IMR-90 (cell line): ENCODE results near the gene RGP1. TPM values are rescaled to one million over a fixed set of nuclear protein-coding genes. Genes with fewer than 3 reads are reported as not detected.

Source experiments
- ATAC-seq: fragments of 200-7000 bp; cut with Tn5 transposase; 2 replicates; pipeline ENCODE4 v1.9.1; 2020; ENCODE audit warnings: low read depth, mild to moderate bottlenecking, moderate library complexity
- BruUV-seq: library from RNA; stranded (reverse); fragments of 400-500 nt; replicated peaks from 2 replicates; lab custom pipeline; 2021; lab: Mats Ljungman, UMichigan
- CTCF ChIA-PET: fragments of 300-600 bp; formaldehyde crosslinking; extraction: SDS; loops from one replicate; lab custom pipeline; 2021; ENCODE audit warnings: antibody characterized with exemption; lab: Yijun Ruan, JAX
- POLR2A ChIA-PET: fragments of 300-600 bp; sonication (Branson Sonifier 250); formaldehyde crosslinking; loops from one replicate; lab custom pipeline; 2022; ENCODE audit warnings: antibody characterized with exemption; ENCODE audit not compliant: unreplicated experiment; lab: Charles Lee
- DNase-seq: peaks from one replicate; pipeline ENCODE4 v3.0.0; 2013
- H2AFZ ChIP-seq: replicated peaks from 2 replicates; pipeline ENCODE3; 2013; ENCODE audit warnings: low read length, mild to moderate bottlenecking; ENCODE audit not compliant: poor library complexity
- H2AK5ac ChIP-seq: 2 replicates; pipeline ENCODE4 v1.6.1; 2013; ENCODE audit warnings: low read depth, low read length, inconsistent platforms
- H2AK9ac ChIP-seq: replicated peaks from 2 replicates; pipeline ENCODE3; 2013; ENCODE audit warnings: mild to moderate bottlenecking, low read depth, low read length, moderate library complexity; ENCODE audit not compliant: poor library complexity
- H2BK120ac ChIP-seq: 2 replicates; pipeline ENCODE4 v1.6.1; 2013; ENCODE audit warnings: low read depth, low read length, inconsistent platforms
- H2BK15ac ChIP-seq: 3 replicates; pipeline ENCODE4 v1.6.1; 2013; ENCODE audit warnings: low read depth, low read length, inconsistent platforms
- H2BK20ac ChIP-seq: 2 replicates; pipeline ENCODE4 v1.6.1; 2013; ENCODE audit warnings: low read depth, mild to moderate bottlenecking, inconsistent platforms, low read length, moderate library complexity
- H2BK5ac ChIP-seq: 2 replicates; pipeline ENCODE4 v1.6.1; 2013; ENCODE audit warnings: mild to moderate bottlenecking, low read depth, low read length, inconsistent platforms; ENCODE audit not compliant: poor library complexity, severe bottlenecking
- H3K14ac ChIP-seq: replicated peaks from 2 replicates; pipeline ENCODE4 v1.6.1; 2013; ENCODE audit warnings: low read depth, low read length, inconsistent platforms
- H3K18ac ChIP-seq: 2 replicates; pipeline ENCODE4 v1.6.1; 2013; ENCODE audit warnings: low read depth, low read length, control low read depth
- H3K23ac ChIP-seq: 2 replicates; pipeline ENCODE4 v1.6.1; 2013; ENCODE audit warnings: low read depth, low read length, inconsistent platforms
- H3K27ac ChIP-seq: 2 replicates; pipeline ENCODE4 v1.5.1; 2013; ENCODE audit warnings: mild to moderate bottlenecking, control low read depth, low read length; ENCODE audit not compliant: insufficient read depth
- H3K27me3 ChIP-seq: 2 replicates; pipeline ENCODE4 v1.6.1; 2013; ENCODE audit warnings: low read length; ENCODE audit not compliant: control insufficient read depth, insufficient read depth
- H3K36me3 ChIP-seq: 2 replicates; pipeline ENCODE4 v1.6.1; 2013; ENCODE audit warnings: low read length, mixed read lengths; ENCODE audit not compliant: control insufficient read depth, insufficient read depth
- H3K4ac ChIP-seq: 2 replicates; pipeline ENCODE4 v1.6.1; 2013; ENCODE audit warnings: low read depth, low read length, inconsistent platforms
- H3K4me1 ChIP-seq: 2 replicates; pipeline ENCODE4 v1.6.1; 2013; ENCODE audit warnings: low read length, mixed read lengths; ENCODE audit not compliant: control insufficient read depth, insufficient read depth
- H3K4me2 ChIP-seq: 2 replicates; pipeline ENCODE4 v1.6.1; 2013; ENCODE audit warnings: low read depth, mild to moderate bottlenecking, control low read depth, low read length, moderate library complexity
- H3K4me3 ChIP-seq: 2 replicates; pipeline ENCODE4 v1.5.1; 2013; ENCODE audit warnings: low read depth, mild to moderate bottlenecking, control low read depth, low read length, moderate library complexity; ENCODE audit not compliant: insufficient read depth
- H3K56ac ChIP-seq: 2 replicates; pipeline ENCODE4 v1.6.1; 2013; ENCODE audit warnings: low read length, inconsistent platforms; ENCODE audit not compliant: insufficient read depth; ENCODE audit errors: extremely low read depth
- H3K79me1 ChIP-seq, 2 experiments: 2 replicates each; pipeline ENCODE4 v1.6.1; 2013; ENCODE audit warnings: low read length in 2 of 2, inconsistent platforms in 1 of 2, low read depth in 1 of 2
- H3K9ac ChIP-seq: 2 replicates; pipeline ENCODE4 v1.6.1; 2013; ENCODE audit warnings: low read depth, low read length, control low read depth
- H3K9me1 ChIP-seq: 2 replicates; pipeline ENCODE4 v1.6.1; 2013; ENCODE audit warnings: low read length, inconsistent platforms; ENCODE audit not compliant: insufficient read depth
- H3K9me3 ChIP-seq: 2 replicates; pipeline ENCODE4 v1.6.1; 2013; ENCODE audit warnings: low read length; ENCODE audit not compliant: control insufficient read depth, insufficient read depth
- H4K20me1 ChIP-seq: 2 replicates; pipeline ENCODE4 v1.6.1; 2013; ENCODE audit warnings: low read length, inconsistent platforms; ENCODE audit not compliant: insufficient read depth
- H4K5ac ChIP-seq: 2 replicates; pipeline ENCODE4 v1.6.1; 2013; ENCODE audit warnings: mild to moderate bottlenecking, low read depth, low read length, control low read depth
- H4K8ac ChIP-seq, 2 experiments: 2 replicates each; pipeline ENCODE4 v1.6.1; 2013; ENCODE audit warnings: low read depth in 2 of 2, low read length in 2 of 2, control low read depth in 1 of 2, inconsistent platforms in 1 of 2
- H4K91ac ChIP-seq: 2 replicates; pipeline ENCODE4 v1.6.1; 2013; ENCODE audit warnings: low read depth, low read length, inconsistent platforms; ENCODE audit not compliant: insufficient read depth
- BHLHE40 ChIP-seq: fragments of 150-350 bp; IDR thresholded peaks from 2 replicates; pipeline ENCODE4 v1.6.1; 2016; ENCODE audit warnings: mild to moderate bottlenecking, low read depth, low read length
- CHD1 ChIP-seq: IDR thresholded peaks from 2 replicates; pipeline ENCODE4 v1.6.1; 2012; ENCODE audit warnings: low read depth, low read length, improper control_type of control experiment
- CTCF ChIP-seq: conservative IDR thresholded peaks from 2 replicates; pipeline ENCODE4 v1.5.1; 2012; ENCODE audit warnings: mild to moderate bottlenecking, low read depth, low read length, improper control_type of control experiment
- ELK1 ChIP-seq: fragments of 150-350 bp; IDR thresholded peaks from 2 replicates; pipeline ENCODE4 v1.6.1; 2016; ENCODE audit warnings: low read depth, mild to moderate bottlenecking, low read length, moderate library complexity, borderline replicate concordance
- FOS ChIP-seq: fragments of 150-350 bp; IDR thresholded peaks from 2 replicates; pipeline ENCODE4 v1.6.1; 2016; ENCODE audit warnings: low read depth, low read length
- MAFK ChIP-seq: IDR thresholded peaks from 2 replicates; pipeline ENCODE4 v1.6.1; 2012; ENCODE audit warnings: low read depth, low read length, improper control_type of control experiment
- MAZ ChIP-seq: IDR thresholded peaks from 2 replicates; pipeline ENCODE4 v1.6.1; 2012; ENCODE audit warnings: low read depth, mild to moderate bottlenecking, low read length, improper control_type of control experiment, moderate library complexity, borderline replicate concordance
- MXI1 ChIP-seq: IDR thresholded peaks from 2 replicates; pipeline ENCODE4 v1.6.1; 2012; ENCODE audit warnings: low read depth, mild to moderate bottlenecking, low read length, moderate library complexity, borderline replicate concordance
- POLR2A ChIP-seq: IDR thresholded peaks from 2 replicates; pipeline ENCODE4 v1.6.1; 2012; ENCODE audit warnings: mild to moderate bottlenecking, low read depth, low read length
- RAD21 ChIP-seq: IDR thresholded peaks from 2 replicates; pipeline ENCODE4 v1.6.1; 2012; ENCODE audit warnings: low read length, improper control_type of control experiment
- RFX5 ChIP-seq: IDR thresholded peaks from 2 replicates; pipeline ENCODE4 v1.8.0; 2012; ENCODE audit warnings: low read depth, mild to moderate bottlenecking, low read length, moderate library complexity
- SMC3 ChIP-seq: fragments of 150-350 bp; IDR thresholded peaks from 2 replicates; pipeline ENCODE4 v1.6.1; 2016; ENCODE audit warnings: low read depth, mild to moderate bottlenecking, antibody characterized with exemption, low read length, moderate library complexity
- USF2 ChIP-seq: fragments of 150-350 bp; IDR thresholded peaks from 2 replicates; pipeline ENCODE4 v1.6.1; 2017; ENCODE audit warnings: mild to moderate bottlenecking, antibody characterized with exemption, low read length, low read depth
- WGBS, 2 experiments: methylation state at CpG; one replicate each; pipeline versions ENCODE4 v1.1.5 to v1.1.7; 2013; ENCODE audit warnings: missing lambda C conversion rate in 2 of 2; ENCODE audit not compliant: insufficient read length in 1 of 2; ENCODE audit errors: extremely low coverage in 2 of 2; 5-methylcytosine and 5-hydroxymethylcytosine counted together
- dilution Hi-C: fragments of 300-500 bp; cut with HindIII; formaldehyde crosslinking; loops from one replicate; pipeline ENCODE4 v1.14.3; 2018; ENCODE audit warnings: low sequenced_read_pairs; ENCODE audit not compliant: unreplicated experiment
- in situ Hi-C: fragments of 300-500 bp; cut with MboI; formaldehyde crosslinking; loops from 3 replicates; pipeline ENCODE4 v1.14.3; 2019; ENCODE audit warnings: low sequenced_read_pairs, inconsistent platforms, mixed read lengths
- intact Hi-C: fragments of 100-400 bp; cut with micrococcal nuclease; formaldehyde crosslinking; loops from 2 replicates; pipeline ENCODE4 v1.10.0; 2022
- polyA plus RNA-seq, 3 experiments: library from polyadenylated mRNA; depleted of rRNA; stranded (reverse); fragments of >200 nt; gene quantifications; 2 replicates each; pipeline ENCODE4 v1.2.3, GENCODE V29; 2012; ENCODE audit warnings: low replicate concordance in 1 of 3
- total RNA-seq: library from RNA; depleted of rRNA; stranded (reverse); fragments of >200 nt; gene quantifications from 2 replicates; pipeline ENCODE4 v1.2.3, GENCODE V29; 2012

RGP1 gene
- total and polyA plus RNA-seq, 2 of the 4 experiments (the other 2 are of a cell fraction) = 10.2 to 14.3 TPM

GRCh38 chr9:35790025-35790384, 40.9 kb downstream of the RGP1 start:
- H3K18ac ChIP-seq = no peak overlapping the region

More at GRCh38 chr9:35790025-35790384, 40.9 kb downstream of the RGP1 start:
- TF ChIP-seq MAZ = no peak
- TF ChIP-seq FOS = no peak
- TF ChIP-seq CHD1 = no peak
- TF ChIP-seq BHLHE40 = no peak
- no peak for TF ChIP-seq MXI1
- no peak for TF ChIP-seq CTCF
- TF ChIP-seq ELK1 = no peak
- TF ChIP-seq MAFK = no peak
- no peak for TF ChIP-seq SMC3
- TF ChIP-seq POLR2A = no peak
- TF ChIP-seq USF2 = no peak
- TF ChIP-seq RAD21 = no peak
- no peak for TF ChIP-seq RFX5
- Histone ChIP-seq H2BK20ac (no peak overlapping the region), H2BK5ac (no peak overlapping the region), H3K4me3 (no peak overlapping the region), H4K91ac (no peak overlapping the region), H2BK15ac (no peak overlapping the region), H3K56ac (no peak overlapping the region), H3K79me1 (peaks cover 21 to 34% of the 10 kb centered on the region in 2 experiments), H2AK5ac (no peak overlapping the region), H3K23ac (no peak overlapping the region), H2AFZ (peak overlapping the region; percentile 93), H3K4ac (no peak overlapping the region), H3K14ac (no peak overlapping the region), H4K8ac (no peak overlapping the region), H2BK120ac (no peak overlapping the region), H4K5ac (no peak overlapping the region), H3K36me3 (no peaks in the 10 kb centered on the region), H3K9me3 (no peaks in the 10 kb centered on the region), H2AK9ac (no peak overlapping the region), H3K4me1 (peaks cover 27% of the 10 kb centered on the region), H4K20me1 (no peaks in the 10 kb centered on the region), H3K9me1 (peaks cover 24% of the 10 kb centered on the region), H3K27ac (no peak overlapping the region), H3K27me3 (peaks cover 10% of the 10 kb centered on the region), H3K9ac (no peak overlapping the region), H3K4me2 (no peak overlapping the region)
- in situ Hi-C loops = no loop called here
- no CpG with 5 or more reads among the region's 4 CpGs for whole genome bisulfite sequencing, 2 experiments
- ChIA-PET CTCF (interaction anchor here (0.6 to 2.1 kb wide), 23 partner anchors 13 to 240 kb away, joined by 3 to 25 read pairs (median 3); partner anchors contain the start of genes OR13J1 and SPAG8), POLR2A (interaction anchor here (0.8 kb wide), 1 partner anchor 92 kb away, joined by 3 read pairs; no protein-coding TSS in a partner anchor)
- dilution Hi-C loops = no loop called here
- intact Hi-C loops = loop anchor here (1.0 to 2.0 kb wide), 5 partner anchors 23 to 155 kb away; partner anchors contain the start of gene SPAG8
- no peak for DNase-seq
- ATAC-seq = no peak
- BruUV-seq = no TSS peak
